ENCODE results near the gene ULK2. TPM values are rescaled to one million over a fixed set of nuclear protein-coding genes. Genes with fewer than 3 reads are reported as not detected.
"Not testable (repeated sequence)": the region's sequence is repeated elsewhere in the genome, so short reads cannot be mapped to it uniquely, and the experiment has no call there.

Gene ULK2
- 18.4 TPM for polyA plus RNA-seq (2013, experiment 1 of 2; ENCODE audit: insufficient read length)
- polyA plus RNA-seq (2013, experiment 2 of 2; ENCODE audit: insufficient read length): 16.7 TPM

DNA sequence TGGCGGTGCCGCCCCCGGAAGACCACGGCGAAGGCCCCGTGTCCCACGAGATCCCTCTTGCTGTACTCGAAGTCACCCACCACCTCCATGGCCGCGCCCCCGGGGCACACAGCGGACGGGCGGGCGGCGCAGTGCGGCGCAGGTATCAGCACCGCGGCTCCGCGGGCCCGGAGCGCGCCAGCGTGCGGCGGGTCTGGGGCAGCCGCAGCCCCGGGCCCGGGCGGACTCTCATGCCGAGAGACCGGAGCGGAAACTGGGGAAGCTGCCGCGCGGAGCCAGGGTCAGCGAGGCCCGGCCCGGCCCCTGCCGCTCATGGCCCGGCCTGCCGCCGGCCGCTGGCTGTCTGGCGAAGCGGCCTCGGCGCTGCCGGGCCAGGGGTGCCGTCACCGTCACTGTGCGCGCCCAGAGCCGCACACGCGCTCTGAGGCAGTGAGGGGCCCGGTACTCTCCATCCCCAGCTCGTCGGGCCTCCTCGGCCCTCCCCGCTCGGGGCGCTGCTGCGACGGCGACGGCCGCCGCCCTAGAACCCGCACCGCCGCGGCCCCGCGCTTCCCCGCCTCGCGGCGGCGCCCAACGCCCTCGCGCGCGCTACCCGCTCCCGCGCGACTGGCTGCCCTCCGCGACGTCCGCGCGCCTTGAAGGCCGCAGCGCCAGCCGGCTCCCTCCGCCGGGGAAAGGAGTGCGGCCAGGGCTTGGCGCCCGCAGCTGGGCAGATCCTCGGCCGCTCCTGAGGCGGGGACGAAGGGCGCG lies at the start of gene ULK2:
Gene ULK2 (minus strand): TSS at position 608 of the 750 bp plus-strand sequence. CDS start 519 bp downstream, at position 89.
- DNase-seq: peak; percentile 86

DNA sequence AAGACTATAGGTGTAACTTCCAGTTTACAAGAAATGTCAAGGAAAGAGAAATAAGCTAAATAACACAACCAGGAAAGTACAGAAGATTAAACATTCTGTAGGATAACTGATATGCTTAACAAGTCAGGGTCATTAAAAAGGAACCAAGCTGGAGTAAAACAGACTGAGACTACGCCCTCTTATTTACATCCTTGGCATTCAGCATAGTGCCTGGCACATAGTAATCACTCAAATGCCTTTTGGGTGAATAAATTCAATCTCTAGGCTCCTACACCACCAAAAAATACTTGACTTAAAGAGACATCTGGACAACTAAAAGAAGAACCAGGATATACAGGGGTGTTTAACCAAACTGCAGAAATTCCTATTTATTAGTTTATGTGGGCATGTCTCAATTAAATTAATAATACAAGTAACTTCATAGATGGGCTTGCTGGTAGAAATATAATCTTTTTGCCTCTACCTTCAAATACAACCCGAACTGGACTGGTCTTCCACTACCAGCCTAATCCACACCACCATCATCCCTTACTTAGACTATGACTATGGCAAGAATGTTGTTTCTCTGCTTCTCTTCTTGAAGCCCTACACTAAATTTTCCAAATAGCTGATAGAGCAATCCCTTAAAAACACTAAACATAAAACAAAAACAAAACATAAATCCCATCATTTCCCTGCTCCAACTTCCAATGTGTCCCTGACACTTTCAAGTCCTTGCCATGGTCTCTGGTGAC lies 47.7 kb upstream of the ULK2 start:
- no peak for DNase-seq

DNA sequence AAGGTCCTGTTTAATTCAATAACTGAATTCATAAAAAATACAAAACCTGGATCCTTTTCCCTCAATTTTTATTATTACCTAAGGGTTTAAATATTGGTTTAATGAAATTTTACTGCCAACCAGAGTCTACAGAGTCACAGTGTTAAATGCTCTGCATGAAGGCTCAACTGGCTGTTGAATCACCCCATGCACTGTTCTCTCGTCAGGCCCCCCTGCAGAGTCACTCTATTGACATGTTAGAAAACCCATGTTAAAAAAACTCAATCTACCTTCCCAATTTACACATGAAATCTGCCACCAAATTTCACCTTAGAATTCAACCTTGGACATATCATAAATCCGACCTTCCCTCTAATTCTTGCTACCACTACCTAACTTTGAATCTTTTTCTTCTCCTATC lies 43.3 kb upstream of the ULK2 start:
- DNase-seq: no peak

DNA sequence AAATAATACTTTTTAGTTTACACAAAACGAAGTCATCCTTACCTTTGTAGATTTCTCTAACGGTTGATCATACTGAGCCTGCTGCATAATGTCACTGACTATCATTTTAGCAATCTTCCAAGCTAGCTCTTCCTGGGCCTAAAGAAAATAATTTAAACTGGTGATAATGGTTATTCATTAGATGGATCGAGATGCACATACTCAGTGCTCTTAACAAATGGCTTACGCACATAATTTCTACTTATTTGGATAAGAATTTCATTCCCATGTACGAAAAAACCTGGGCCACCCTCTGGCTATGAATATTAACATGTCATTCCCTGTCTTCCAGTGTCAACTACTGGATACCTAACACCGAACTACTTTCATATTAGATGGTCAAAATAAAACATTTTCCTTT lies 41.4 kb upstream of the ULK2 start:
- DNase-seq: no peak

DNA sequence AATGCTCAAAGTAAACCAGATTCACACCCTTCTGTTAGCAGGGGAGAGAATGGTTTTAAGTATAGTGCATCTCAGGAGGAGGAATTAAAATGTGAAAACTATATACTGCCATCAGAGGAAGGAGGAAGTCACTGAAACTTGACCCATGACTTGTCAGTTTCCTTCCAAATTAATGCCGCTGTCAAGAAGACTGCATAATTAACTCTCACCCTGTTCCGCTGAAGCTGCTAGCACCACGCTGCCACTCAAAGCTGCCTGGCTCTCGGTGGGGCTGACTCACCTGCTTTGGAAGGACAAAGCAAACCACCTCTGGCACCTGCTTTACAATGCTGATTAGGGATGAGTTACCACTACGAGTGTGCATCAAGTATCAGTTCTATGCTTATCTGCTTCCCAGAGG lies 37.8 kb upstream of the ULK2 start:
- DNase-seq: no peak

DNA sequence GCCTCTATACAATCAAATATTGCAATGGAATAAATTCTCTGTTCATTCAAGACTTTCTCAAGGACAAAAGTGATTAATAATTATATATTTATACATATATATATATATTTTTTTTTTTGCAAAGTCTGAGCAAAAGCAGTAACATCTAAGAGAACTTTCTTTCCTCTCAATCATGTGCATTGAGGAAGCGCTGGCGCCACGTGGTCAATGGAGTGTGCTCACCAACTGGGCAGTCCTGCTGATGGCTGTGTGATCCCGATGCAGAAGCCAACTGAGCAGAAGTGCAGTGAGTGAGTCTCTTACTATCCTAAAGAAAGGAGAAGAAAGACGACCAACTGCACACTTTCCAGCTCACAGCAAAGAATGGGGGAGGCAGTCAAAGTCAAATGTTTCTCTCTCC lies 37.2 kb upstream of the ULK2 start:
- DNase-seq: no peak

DNA sequence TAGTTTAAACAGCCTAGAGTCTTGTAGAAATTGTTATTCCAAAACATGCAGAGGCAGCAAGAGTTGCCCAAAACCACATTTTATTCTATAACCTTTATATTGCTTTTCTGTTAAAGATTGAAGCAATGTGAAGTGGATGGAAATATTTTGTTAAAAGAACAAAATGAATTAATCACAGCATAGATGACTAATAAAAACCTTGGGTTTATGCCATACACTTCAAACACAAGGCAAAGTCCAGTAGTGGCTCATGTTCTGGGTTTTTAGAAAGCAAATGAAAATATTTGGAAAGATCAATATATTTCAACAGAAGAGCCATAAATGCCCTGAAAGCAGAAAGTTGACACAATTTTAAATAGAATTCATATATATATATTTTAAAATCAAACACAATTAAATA lies 36.7 kb upstream of the ULK2 start:
- peak; percentile 22 for DNase-seq

DNA sequence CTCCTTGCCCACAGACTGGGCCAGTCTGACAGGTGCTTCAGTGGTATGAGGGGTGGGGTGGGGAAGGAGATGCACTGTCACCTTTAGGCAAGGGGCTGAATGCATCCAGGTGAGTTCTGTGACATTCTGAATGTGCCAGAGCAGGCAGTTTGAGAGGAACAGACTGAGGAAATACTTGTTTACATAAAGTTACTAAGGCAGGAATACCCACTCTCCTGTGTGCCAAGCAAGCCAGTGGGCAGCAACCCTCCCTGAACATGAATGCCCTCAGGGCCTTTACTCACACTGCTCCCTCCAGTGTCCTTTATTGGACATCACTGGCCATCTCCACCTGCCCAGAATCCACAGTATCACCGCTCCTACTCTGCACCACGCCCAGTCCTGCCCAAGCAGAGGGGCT lies 33.1 kb upstream of the ULK2 start:
- DNase-seq: no peak

DNA sequence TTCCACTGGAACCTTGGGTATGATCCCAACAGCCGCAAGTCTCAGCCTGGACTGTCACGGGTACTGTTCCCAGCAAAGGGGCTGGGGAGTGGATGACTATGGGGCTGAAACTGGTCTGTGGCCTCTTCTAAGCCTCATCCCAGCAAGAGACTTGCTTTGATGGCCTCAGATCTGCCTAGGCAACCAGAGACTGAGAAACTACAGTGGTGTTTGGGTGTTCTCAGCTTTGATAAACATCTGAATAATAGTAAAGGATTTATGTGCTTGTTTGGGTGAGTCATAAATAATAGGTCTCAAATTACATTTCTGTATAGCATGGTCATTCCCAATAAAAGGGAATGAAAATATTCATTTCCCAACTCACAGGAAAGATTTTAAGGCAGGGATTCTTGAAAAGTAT lies 30.2 kb upstream of the ULK2 start:
- peak; percentile 66 for DNase-seq

DNA sequence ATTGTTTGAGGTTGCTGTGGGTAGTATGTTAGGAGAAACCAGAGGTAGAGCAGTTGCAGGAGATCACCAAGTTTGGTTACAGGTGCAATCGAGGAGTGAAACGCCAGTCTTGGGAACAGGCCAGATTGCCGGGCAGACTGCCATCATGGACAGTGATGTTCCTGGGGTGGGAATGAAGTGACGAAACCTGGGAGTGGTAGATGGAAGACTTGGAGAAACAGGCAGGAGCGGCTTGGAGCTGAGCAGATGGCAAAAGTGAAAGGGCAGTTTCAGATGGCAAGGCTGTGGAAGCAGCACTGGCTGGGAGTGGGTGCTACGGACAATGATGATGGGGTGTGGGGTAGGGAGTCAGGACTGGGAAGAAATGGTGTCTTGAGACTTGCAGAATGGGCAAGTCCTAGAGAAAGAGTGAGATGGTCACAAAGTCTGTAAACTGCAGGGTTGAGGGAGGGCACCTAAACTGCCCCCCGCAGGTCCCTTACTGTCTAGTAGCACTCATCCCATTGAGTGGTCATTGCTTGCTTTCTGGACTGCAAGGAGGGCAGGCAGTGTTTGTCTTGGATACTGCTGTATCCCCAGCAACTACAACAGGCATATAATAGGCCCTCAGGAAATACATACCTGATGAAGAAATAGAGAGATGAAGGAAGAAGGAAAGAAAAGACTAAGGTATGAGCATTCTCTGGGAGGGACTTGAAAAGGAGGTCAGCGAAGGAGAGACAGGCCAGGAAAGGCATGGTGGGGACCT lies 29.5 kb upstream of the ULK2 start:
- no peak for DNase-seq

DNA sequence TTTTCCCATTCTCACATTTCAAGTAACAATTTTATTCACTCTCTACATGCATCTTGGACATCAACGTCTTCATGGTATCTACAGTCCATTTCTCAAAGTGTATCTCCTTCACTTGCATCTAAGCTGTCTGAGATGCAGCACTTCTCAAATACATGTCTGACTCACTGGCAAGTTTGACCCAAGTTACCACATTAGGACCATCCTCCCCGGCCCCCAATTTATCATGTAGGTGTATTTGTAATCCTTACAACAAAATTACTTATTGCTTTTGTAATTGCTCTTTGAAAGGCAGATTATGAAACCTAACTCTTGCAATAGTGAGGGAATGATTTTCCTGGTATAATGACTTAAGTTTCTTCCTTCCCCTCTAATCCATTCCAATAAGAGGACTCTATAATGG lies 28.9 kb upstream of the ULK2 start:
- no peak for DNase-seq

DNA sequence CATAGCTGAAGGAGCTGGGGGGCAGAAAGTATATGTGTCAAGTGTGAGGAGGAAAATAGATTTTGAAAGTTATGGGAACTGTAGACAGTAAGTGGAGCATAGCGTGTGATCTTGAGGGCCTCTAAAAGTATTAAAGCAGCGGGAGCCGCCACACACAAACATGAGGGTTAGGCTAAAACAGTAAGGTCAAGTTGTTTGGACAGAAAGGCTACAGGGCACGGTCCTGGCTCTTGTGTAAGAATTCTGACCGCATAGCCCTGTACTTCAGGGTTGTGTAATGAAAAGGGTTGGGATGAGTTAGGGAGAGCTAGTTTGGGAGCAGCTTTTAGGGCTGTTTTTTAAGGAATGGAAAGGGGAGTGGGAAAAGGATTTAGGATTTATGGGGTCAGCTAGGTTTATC lies 22.8 kb upstream of the ULK2 start:
- not testable (repeated sequence) for DNase-seq

DNA sequence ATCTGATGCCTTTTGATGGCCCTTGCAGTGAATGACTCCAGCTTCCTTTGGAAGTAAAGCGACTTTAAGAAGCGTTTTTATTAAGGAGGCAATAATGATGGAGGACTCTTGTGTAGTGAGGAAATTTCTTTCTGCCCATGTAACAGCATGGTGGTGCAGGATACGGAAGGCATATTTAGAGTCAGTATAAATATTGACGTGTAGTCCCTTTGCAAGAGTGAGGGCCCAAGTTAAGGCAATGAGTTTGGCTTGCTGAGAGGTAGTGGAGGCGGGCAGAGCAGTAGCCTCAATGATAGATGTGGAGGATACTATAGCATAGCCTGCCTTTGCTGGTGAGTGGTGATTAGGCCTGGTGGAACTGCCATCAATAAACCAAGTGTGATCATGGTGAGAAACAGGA lies 22.3 kb upstream of the ULK2 start:
- not testable (repeated sequence) for DNase-seq

DNA sequence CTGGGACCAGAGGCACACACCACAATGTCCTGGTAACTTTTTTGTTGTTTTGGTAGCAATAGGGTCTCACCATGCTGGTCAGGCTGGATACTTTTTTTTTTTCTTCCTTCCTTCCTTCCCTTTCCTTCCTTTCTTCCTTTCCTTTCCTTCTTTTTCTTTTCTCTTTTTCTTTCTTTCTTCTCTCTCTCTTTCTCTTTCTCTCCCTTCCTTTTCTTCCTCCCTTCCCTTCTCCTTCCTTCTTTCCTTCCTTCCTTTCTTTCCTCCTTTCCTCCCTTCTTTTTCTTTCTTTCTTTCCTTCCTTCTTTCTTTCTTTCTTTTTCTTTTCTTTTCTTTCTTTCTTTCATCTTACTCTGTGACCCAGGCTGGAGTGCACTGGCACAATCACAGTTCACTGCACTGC lies 18.4 kb upstream of the ULK2 start:
- DNase-seq: no peak

DNA sequence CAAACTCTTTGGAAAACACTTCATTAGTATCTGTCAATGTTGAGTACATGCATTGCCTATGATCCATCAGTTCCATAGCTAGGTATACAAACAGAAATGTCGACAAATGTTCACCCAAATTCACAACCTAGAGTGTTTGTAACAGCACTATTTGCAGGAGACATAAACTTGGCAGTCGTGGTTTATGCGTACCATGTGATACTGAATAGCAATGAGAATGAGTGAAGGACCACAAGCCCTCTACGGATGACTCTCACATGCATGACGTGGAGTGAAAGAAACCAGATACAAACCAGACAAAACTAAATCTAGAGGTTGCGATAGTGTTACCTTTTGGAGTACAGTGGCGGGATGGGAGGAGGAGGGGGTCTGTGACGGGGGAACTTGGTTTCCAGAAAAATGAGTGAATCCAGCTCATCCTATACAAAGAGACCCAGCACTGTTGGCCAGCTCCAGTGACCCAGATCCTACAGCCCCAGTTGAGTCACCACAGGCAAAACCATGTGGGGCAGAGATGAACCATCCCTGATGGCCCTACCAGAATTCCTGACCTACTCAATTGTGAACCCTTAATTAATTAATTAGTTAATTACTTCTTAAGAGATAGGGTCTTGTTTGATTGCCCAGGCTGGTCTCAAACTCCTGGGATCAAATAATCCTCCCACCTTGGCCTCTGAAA lies 15.9 kb upstream of the ULK2 start:
- peak; percentile 13 for DNase-seq

DNA sequence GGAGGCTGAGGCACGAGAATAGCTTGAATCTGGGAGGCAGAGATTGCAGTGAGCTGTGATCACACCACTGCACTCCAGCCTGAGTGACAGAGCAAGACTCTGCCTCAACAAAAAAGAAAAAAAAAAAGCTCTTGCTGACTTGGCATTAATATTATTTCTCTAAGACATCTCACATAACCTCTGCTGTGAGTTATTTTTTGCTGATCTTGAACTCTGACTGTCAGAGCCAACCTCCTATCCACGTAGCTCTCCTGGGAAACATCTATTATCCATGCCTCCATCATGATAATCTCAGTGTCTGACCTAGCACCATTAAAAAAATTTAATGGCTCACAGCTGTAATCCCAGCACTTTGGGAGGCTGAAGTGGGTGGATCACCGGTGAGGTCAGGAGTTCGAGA lies 12.7 kb upstream of the ULK2 start:
- no peak for DNase-seq

DNA sequence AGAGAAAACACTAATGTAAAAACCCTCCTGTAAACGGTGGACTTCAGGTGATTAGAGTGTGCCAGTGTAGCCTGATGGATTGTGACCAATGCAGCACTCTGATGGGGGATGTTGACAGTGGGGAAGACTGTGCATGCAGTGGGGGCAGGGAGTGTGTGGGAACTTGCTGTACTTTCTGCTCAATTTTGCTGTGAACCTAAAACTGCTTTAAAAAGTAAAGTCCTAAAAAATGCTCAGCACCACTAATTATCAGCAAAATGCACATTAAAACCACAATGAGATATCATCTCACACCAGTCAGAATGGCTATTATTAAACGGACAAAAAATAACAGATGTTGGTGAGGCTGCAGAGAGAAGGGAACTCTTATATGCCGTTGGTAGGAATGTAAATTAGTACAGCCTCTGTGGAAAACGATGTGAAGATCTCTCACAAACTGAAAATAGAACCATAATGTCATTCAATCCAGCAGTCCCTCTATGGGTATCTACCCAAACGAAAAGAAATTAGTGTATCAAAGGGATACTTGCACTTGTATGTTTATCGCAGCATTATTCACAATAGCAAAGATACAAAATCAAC lies 9.7 kb upstream of the ULK2 start:
- no peak for DNase-seq

DNA sequence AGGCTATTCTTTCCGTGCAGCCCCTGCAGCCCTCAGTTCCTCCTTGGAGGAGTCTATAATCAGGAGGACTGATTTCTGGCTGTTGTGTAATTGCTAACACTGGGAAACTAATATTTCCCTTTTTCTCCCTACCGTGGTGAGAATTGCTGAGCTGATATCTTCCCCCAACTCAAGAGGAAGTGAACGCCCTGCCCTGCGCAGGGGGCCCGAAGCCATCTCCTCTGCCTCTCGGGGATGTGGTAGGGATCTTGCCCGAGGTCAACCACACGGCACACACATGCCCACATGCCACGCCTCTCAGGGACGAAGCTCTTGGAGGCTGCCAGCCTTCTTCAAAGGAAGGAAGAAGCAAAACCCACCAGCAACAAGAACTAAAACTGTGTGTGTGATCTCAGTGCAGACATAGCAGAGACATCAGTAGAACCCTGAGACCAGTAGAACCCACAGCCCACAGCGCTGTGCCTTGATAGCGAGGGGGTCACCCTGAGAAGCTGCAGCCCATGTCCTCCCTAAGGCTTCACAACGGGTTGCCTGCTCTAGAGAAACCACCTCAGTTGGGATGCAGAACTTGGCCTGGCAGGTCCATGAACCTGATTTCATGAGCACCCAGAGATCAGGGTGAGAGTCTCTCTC lies 8.9 kb upstream of the ULK2 start:
- no peak for DNase-seq

DNA sequence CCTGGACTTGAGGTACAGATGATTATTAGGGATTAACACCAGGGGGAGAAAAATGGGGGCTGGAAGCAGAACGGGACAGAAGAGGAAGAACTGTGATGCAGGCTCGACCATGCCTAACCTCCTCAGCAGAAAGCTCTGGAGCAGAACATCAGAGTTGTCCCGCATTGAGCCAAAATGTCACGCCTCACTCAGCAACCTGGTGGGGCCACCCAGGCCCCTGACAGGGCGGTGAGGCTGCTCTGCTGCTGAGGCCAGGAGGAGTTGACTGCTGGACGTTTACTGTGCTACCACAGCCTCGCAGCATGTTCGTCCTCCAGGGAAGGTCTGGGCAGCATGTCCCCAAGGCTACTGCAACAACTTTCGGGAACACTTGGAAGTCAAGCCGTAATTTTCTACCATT lies 6.5 kb upstream of the ULK2 start:
- DNase-seq: no peak

DNA sequence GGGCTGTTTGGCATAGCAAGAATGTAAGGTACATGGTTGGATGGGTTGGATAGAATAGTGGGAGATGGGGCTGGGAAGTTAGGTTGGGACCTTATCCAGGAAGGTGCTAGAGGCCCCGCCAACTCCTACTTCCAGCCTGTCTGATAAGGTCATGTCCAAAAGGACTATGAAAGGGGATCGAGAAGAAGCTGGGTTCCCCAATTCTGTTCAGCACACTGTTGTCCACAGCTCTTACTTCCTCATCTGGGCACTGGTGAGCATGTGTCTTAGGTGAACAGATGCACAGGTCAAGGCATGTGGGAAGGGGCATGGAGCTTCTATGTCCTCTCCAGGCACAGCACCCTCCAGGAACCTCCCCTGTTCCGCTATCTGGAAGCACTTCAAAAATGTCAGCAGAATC lies 5.6 kb upstream of the ULK2 start:
- DNase-seq: no peak

DNA sequence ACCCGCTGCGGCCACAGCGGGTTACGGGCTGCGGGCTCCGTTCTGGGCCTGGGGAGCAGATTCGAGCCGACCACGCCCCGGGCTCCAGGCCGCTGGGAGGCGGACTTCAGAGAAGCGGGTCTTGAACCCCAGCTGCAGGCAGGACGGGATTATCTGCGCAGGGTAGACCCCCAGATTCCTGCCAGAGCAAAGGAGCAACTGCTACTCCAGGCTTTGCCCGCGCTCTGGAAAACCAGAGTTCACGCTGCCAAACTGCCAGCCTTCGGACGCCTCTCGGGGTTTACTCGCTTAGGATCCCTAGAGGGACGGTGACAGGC lies 301 bp upstream of the ULK2 start:
- DNase-seq: no peak

DNA sequence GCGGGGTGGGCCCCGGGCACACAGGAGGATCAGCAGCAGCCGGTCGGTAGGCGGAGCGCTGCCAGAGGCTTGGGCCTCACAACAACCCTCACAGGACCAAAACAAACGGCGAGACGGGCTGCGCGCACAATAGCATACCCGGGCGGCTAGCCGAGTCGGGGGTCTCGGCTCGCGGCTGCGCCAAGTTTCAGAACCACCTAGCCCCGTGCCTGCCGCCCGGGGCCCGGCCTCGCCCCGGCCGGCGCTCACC lies 732 bp downstream of the ULK2 start:
- peak; percentile 56 for DNase-seq

DNA sequence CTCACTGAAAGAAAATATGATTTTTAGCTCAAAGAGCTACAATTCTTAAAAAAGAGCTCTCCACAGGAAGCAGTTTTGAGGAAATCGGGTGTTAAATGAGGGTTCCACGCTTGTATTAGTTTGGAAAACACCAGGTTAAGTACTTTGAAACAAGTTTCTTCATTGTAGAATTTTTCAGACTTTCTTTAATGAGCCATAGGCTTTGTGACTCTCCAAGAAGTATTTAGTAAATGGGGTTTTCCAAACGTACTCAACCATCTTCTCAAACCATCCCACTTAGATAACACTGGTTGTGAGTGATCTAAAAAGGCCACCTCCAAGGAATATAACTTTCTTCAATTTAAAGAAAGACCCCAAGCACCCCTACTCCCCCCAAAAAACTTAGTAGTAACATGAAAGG lies 2.7 kb downstream of the ULK2 start:
- no peak for DNase-seq

All from fibroblast of skin of abdomen (primary cell).